Measurements from ENCODE around the gene MOV10L1. TPM values are rescaled to one million over a fixed set of nuclear protein-coding genes. Genes with fewer than 3 reads are reported as not detected.

MOV10L1 gene
- total and polyA plus RNA-seq, 9 of the 15 experiments (the other 6 are each of a cell fraction or from before 2014, with no cell fraction given): 0.06 to 0.43 (median 0.15) TPM

DNA sequence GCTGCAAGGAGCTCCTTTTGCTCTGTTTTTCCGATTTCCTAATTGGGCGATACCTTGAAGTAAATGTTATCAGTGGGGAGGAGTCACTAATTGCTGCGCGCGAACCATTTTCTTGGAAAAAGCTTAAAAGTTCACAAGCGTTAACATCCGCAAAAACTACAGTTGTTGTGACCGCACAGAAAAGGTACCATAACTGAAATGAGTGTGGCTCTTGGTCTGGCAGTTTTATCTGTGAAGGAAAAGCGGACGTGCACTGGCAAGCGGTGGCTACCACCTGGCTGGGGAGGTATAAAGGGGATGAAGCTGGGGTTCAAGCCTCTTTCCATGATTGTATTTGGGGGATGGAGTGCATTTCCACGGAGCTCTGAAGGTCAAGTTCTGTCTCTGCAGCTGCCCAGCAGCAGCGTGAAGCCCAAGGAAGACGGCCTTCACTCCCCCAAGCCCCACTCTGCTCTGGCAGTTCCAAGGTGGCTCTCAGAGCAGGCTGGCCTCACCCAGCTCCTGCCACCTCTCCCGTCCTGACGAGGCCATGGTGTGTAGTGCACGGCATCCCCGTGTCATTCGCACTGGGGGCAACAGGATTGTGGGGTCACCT is 27.5 kb downstream of the MOV10L1 start (continued):
- TF ChIP-seq, protein P1, sequence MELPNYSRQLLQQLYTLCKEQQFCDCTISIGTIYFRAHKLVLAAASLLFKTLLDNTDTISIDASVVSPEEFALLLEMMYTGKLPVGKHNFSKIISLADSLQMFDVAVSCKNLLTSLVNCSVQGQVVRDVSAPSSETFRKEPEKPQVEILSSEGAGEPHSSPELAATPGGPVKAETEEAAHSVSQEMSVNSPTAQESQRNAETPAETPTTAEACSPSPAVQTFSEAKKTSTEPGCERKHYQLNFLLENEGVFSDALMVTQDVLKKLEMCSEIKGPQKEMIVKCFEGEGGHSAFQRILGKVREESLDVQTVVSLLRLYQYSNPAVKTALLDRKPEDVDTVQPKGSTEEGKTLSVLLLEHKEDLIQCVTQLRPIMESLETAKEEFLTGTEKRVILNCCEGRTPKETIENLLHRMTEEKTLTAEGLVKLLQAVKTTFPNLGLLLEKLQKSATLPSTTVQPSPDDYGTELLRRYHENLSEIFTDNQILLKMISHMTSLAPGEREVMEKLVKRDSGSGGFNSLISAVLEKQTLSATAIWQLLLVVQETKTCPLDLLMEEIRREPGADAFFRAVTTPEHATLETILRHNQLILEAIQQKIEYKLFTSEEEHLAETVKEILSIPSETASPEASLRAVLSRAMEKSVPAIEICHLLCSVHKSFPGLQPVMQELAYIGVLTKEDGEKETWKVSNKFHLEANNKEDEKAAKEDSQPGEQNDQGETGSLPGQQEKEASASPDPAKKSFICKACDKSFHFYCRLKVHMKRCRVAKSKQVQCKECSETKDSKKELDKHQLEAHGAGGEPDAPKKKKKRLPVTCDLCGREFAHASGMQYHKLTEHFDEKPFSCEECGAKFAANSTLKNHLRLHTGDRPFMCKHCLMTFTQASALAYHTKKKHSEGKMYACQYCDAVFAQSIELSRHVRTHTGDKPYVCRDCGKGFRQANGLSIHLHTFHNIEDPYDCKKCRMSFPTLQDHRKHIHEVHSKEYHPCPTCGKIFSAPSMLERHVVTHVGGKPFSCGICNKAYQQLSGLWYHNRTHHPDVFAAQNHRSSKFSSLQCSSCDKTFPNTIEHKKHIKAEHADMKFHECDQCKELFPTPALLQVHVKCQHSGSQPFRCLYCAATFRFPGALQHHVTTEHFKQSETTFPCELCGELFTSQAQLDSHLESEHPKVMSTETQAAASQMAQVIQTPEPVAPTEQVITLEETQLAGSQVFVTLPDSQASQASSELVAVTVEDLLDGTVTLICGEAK (IDR thresholded peaks at IDR 0.05): 0 out of 2 replicates have a peak, but pooled peaks have one; percentile 13
- TF ChIP-seq, protein P1 (CRISPR knock-in tag; IDR thresholded peaks at IDR 0.05): no peak
- TF ChIP-seq, protein P2, sequence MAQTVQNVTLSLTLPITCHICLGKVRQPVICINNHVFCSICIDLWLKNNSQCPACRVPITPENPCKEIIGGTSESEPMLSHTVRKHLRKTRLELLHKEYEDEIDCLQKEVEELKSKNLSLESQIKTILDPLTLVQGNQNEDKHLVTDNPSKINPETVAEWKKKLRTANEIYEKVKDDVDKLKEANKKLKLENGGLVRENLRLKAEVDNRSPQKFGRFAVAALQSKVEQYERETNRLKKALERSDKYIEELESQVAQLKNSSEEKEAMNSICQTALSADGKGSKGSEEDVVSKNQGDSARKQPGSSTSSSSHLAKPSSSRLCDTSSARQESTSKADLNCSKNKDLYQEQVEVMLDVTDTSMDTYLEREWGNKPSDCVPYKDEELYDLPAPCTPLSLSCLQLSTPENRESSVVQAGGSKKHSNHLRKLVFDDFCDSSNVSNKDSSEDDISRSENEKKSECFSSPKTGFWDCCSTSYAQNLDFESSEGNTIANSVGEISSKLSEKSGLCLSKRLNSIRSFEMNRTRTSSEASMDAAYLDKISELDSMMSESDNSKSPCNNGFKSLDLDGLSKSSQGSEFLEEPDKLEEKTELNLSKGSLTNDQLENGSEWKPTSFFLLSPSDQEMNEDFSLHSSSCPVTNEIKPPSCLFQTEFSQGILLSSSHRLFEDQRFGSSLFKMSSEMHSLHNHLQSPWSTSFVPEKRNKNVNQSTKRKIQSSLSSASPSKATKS (CRISPR knock-in tag; IDR thresholded peaks at IDR 0.05): no peak
- TF ChIP-seq, protein P3, sequence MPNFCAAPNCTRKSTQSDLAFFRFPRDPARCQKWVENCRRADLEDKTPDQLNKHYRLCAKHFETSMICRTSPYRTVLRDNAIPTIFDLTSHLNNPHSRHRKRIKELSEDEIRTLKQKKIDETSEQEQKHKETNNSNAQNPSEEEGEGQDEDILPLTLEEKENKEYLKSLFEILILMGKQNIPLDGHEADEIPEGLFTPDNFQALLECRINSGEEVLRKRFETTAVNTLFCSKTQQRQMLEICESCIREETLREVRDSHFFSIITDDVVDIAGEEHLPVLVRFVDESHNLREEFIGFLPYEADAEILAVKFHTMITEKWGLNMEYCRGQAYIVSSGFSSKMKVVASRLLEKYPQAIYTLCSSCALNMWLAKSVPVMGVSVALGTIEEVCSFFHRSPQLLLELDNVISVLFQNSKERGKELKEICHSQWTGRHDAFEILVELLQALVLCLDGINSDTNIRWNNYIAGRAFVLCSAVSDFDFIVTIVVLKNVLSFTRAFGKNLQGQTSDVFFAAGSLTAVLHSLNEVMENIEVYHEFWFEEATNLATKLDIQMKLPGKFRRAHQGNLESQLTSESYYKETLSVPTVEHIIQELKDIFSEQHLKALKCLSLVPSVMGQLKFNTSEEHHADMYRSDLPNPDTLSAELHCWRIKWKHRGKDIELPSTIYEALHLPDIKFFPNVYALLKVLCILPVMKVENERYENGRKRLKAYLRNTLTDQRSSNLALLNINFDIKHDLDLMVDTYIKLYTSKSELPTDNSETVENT (CRISPR knock-in tag; IDR thresholded peaks at IDR 0.05): no peak
- no peak for TF ChIP-seq ILF3 (IDR thresholded peaks at IDR 0.05; ENCODE audit: borderline replicate concordance)
- no peak for TF ChIP-seq CCNT2 (IDR thresholded peaks at IDR 0.05; ENCODE audit: borderline replicate concordance, extremely low read depth, insufficient read length, low read depth, low read length)
- 0 out of 4 replicates have a peak, but pooled peaks of 1 of the 2 experiments have one; percentile 34 for TF ChIP-seq CSDE1 (IDR thresholded peaks at IDR 0.05)
- TF ChIP-seq HNRNPK (IDR thresholded peaks at IDR 0.05; ENCODE audit: low read depth, low read length, poor library complexity, severe bottlenecking): no peak
- TF ChIP-seq, protein P4, sequence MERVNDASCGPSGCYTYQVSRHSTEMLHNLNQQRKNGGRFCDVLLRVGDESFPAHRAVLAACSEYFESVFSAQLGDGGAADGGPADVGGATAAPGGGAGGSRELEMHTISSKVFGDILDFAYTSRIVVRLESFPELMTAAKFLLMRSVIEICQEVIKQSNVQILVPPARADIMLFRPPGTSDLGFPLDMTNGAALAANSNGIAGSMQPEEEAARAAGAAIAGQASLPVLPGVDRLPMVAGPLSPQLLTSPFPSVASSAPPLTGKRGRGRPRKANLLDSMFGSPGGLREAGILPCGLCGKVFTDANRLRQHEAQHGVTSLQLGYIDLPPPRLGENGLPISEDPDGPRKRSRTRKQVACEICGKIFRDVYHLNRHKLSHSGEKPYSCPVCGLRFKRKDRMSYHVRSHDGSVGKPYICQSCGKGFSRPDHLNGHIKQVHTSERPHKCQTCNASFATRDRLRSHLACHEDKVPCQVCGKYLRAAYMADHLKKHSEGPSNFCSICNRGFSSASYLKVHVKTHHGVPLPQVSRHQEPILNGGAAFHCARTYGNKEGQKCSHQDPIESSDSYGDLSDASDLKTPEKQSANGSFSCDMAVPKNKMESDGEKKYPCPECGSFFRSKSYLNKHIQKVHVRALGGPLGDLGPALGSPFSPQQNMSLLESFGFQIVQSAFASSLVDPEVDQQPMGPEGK (CRISPR knock-in tag; IDR thresholded peaks at IDR 0.05; ENCODE audit: borderline replicate concordance): no peak

Data from K562 (cell line).